Measurements from ENCODE around the gene MINK1.
"Not testable (repeated sequence)": the region's sequence is repeated elsewhere in the genome, so short reads cannot be mapped to it uniquely, and the experiment has no call there.

MINK1 gene

DNA sequence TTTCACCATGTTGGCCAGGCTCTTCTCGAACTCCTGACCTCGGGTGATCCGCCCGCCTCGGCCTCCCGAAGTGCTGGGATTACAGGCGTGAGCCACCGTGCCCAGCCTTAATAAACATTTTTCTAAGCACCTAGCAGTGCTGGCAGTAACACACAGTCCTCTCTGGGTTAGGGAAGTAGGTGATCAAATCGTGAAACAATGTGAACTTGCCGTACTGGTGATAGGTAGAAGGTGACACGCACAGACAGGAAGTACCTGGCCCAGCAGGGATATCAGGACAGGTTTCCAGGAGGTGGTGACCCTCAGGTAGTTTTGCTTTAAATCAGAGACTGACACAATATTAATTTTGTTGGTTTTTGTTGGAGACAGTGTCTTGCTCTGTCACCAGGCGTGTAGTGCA, 21.7 kb upstream of the MINK1 start:
- DNase-seq (ENCODE audit: low spot score) = no peak

DNA sequence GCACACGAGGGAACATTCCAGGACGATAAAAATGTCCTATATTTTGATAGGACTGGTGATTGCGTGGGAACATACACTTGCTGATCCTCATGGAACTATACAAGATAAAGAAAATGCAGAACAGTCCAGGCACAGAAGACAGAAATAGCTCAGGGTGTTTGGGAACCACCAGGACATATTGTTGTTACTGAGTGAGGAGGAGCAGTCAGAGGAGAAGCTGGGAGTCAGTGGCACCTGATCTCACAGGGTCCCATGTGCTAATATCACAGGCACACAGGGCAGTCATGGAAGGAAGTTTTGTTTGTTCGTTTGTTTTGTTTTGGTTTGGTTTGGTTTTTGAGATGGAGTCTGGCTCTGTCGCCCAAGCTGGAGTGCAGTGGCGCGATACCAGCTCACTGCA, 20.4 kb upstream of the MINK1 start:
- no peak for DNase-seq (ENCODE audit: low spot score)

DNA sequence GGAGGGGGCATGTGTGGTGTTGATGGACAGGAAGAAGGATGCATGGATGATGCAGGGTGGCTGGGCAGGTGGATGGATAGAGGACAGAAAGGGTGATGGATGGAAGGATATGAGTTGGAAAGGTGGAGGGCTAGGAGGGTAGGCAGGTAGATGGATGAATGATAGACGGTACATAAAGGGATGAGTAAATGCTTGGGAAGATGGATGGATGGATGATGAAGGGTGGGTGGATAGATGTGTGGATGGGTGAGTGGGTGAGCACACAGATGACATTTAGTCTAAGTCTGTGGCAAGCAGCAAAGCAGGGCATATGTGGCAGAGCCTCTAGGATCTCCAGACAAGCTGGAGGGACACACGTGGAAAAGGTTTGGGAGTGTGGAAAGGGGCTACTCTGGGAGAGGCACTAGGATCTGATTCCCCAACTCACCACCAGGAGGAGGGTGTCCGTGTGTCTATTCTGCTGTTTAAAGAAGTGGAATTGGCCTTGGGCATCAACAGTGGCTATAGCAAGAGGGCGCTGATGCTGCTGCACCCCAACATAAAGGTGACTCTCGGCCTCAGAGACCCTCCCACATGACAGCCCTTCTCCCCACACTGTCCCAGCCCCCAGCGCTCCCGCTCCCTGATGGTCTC, 18.0 kb upstream of the MINK1 start:
- no peak for DNase-seq (ENCODE audit: low spot score)

DNA sequence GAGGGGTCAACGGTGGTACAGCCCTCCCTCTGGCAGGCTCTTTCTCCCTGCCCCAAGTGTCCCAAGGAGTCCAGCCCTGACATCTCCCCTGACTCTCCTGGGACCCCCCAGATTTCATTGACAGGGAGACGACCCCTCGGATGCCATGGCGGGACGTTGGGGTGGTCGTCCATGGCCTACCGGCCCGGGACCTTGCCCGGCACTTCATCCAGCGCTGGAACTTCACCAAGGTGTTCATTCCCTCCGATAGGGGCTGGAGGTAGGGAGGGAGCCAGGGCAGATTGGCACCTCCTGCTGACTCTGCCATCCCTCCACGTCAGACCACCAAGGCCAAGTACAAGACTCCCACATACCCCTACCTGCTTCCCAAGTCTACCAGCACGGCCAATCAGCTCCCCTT, 16.3 kb upstream of the MINK1 start:
- DNase-seq (ENCODE audit: low spot score) = no peak

DNA sequence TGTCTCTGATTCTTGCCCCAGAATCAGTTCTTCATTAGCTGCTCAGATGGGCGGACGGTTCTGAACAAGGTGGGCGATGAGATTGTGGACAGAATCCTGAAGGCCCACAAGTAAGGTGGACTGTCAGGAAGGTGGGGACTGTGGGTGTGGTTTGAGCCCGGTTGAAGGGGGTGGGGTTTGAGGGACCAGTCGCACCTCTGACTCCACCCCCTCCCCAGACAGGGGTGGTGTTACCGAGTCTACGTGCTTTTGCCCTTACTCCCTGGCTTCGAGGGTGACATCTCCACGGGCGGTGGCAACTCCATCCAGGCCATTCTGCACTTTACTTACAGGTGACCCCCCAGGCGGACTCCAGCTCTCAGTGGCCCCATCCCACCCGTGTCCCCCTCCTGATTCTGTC, 14.9 kb upstream of the MINK1 start:
- DNase-seq (ENCODE audit: low spot score) = no peak

DNA sequence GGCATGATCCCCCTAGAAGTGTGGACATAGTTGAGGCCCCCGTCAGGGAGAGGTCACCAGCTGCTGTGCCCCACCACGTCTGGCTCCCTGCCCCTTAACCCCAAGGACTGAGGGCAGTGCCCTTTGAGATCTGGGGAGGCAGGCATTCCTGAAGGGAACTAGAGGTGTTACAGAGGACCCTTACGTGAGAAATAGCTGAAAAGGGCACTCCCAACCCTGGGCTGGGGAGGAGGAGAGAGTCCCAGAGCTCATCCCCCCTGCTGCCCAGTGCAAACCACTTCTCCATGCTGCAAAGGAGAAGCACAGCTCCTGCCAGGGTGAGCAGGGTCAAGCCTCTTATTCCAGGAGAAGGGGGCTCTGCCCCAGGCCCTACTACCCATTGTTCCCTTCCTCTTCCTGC, 10.3 kb upstream of the MINK1 start:
- DNase-seq (ENCODE audit: low spot score) = no peak

DNA sequence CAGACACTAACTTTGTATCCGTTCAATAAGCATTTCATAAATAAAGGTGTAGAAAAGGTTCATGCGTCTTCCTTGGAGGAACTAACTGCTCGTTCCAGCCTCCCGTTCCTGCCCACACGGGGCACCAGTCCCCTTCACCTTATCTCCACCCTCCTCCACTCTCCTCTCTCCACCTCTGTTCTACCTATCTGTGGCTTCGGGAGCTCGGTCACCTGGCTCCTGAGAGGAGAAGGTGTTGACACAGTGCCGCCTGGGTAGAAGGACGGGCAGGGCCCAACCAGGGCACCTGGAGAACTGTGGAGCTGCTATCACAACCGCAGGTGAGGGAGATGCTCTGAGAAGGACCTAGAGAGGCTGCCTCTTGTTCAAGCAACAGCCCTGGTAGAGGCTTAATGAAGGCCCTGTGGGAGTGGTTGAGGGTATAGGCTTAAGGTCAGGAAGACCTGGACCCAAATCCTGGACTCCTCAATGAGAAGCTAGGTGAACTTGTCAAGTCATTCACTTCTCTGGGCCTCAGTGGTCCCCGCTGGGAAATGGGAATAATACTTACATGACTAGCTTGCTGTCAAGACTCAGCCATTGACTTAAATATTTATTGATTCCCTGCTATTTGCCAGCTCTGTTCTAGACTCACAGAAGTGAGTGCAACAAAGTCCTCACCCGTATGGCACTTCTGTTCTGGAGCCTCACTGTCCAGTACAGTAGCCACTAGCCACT, 9.6 kb upstream of the MINK1 start:
- no peak for DNase-seq (ENCODE audit: low spot score)

DNA sequence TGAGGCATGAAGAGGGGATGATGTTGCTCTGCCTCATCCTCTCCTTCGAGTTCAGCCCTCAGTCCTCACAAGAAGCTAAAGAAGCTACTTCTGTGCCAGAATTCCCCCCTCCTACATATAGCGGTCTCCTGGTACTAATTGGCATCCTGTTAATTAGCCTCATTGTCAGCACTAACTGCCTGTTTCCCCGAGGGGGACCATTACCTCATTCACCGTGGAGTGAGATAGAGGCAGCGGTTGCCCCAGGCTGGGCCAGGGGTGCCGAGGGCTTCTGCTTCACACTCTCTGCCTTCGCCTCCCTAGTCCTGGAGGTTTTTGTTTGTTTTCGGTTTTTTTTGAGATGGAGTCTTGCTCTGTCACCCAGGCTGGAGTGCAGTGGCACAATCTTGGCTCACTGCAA, 5.7 kb upstream of the MINK1 start:
- DNase-seq (ENCODE audit: low spot score) = no peak

DNA sequence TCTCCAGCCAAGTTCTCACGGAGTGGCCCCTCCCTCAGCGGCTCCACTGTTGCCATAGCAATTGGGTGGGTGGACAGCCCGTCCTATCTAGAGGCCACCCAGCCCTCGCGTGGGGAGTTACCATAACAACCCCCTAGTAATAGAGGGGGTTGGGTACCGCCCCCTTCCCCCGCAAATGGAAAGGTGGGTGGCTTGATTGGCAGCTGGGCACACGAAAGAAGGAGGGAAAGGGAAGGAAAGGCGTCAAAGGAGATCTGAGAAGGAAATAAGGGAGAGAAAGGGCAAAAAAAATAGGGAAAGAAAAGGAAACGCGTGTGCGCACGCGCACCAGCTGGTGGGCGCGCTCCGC, 337 bp upstream of the MINK1 start:
- not testable (repeated sequence) for DNase-seq (ENCODE audit: low spot score)

DNA sequence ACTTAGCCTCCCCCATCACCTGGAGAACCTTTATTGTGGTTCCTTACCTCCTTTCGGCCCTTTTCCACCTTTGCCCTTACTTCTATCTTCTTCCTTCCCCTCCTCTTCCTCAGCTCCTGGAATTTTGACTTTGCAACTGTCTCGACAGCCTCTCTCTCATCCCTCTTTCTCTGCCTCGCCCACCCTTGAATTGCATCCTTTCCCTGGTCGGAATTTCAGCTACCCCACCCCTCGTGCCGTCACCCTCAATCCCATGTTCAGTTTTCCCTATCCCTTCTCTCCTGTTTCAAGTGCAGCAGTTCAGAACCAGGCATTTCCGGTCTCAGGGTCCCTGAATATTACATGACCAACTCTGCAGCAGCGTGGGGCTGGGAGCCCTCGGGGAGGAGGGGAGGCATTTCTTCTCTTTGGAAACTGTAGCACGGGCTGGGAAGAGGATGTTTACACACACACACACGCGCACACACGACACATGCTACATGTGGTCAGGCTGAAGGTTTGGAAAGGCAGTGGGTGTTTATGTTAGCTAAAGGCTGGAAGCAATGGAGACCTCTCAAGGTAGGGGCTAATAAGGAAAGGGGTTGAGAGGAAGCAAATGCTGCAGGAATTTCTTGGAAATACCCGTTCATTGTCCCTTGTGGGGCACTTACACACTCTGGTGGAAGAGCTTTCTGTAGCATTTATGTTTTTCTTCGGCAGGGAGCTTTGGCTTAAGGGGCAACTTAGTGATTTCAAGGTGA, 971 bp downstream of the MINK1 start:
- peak; percentile 1 for DNase-seq (ENCODE audit: low spot score)

DNA sequence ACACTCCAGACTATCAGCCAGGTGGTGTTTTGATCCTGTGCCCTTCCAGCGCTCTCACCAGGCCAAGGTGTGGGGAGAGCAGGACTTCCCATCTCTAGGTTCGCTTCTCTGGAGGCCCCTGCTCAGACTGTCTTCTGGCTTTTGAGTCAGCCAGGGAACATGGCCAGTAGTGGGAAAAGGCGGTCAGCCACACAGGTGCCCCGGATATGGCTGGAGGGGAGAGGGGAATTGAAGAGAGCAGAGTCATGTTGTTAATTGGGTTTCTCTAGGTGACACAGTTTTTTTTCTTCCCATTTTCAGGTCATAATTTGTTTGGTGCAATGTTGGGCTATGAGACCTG, 1.5 kb downstream of the MINK1 start:
- no peak for DNase-seq (ENCODE audit: low spot score)

DNA sequence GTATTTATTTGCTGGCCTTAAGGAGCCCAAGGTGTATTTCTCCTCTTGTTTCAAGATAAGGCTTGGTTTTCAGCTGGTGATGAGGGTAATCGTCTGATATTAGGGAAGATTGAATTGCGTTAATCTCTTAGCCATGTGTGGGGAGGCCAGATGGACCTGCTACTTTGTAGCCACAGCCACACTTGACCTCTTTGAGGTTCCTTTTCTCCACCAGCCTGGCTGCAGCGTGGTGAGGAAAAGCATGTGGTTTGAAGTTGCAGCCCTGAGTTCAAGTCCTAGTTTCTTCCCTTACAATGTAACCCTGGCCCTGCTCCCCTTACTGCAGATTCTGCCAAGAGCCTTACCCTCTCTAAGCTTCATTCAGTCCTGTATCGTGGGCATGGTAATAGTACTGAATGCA, 3.1 kb downstream of the MINK1 start:
- DNase-seq (ENCODE audit: low spot score) = no peak

DNA sequence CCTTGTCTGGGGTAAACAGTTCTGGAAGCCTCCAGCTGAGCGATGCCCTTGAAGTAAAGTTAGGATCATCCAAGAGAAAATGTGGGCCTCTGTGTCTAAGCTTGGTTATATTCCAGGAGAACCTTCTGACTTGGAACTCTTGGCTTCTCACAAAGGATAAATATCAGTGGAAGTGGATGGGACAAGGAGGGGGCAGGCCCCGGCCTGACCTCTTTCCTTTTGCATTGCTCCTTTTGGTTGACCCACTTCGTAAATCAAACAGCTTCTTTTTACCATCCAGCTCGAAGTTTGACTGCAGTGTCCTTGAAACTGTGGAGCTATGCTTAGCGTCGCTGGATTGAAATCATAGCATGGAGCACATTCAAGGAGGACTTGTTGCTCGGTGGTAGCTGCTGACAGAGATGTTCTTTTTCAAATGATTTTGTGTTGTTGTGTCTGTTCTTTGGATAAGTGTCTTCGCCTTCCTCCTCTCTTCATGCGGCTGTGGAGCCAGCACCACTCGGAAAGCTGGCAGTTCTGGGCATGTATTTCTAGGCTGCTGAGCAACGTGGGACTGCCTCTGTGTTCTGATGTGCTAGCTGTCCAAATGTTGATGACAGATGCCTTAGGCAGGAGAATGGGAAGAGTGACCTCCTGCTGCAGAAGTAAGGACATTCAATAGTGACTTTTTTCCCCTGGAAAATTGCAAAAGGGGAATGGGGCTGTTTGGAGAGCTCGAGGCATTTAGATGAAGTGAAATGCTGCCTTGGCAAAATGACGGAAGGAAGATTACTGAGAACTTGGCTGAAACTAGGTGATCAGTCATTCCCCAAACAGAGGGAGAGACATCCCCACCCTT, 4.5 kb downstream of the MINK1 start:
- DNase-seq (ENCODE audit: low spot score) = no peak

DNA sequence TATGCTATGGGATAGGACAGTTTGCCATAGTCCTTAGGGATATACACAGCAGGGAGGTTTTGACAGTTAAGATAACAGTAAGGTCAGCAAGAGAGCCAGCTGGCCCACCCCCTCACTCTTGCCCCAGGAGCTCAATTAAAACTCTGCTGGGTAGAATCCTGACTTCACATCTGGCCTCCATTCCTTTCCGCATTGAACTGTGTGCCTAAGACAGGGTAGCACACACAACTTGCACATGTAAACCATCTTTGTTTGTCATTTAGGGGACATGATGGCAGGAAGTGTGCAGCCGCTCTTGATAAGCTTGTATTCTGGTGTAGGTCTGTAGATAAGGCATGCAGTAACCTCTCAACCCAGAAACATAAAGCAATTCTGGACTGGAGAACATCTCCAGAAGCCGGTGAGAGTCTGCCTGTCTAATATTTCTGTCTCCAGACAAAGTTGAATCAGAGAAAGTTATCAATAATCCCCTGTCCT, 5.2 kb downstream of the MINK1 start:
- no peak for DNase-seq (ENCODE audit: low spot score)

DNA sequence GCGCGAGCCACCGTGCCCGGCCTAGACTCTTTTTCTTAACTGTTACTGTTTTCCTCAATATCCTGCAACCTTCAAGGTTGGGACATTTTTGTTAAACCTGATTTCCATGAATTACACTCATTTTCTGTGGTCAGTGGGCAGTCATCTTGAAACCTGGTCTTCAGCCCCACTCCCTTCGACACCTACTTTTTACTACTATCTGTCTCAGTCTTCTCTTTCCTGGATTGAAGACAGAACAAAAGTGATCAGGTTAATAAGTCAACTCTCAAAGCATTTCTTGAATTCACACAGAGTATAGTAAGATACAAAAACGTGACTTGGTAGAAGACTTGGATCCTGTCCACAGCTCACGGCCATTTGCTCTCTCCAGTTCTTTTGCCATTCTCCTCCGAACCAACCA, 6.1 kb downstream of the MINK1 start:
- no peak for DNase-seq (ENCODE audit: low spot score)

DNA sequence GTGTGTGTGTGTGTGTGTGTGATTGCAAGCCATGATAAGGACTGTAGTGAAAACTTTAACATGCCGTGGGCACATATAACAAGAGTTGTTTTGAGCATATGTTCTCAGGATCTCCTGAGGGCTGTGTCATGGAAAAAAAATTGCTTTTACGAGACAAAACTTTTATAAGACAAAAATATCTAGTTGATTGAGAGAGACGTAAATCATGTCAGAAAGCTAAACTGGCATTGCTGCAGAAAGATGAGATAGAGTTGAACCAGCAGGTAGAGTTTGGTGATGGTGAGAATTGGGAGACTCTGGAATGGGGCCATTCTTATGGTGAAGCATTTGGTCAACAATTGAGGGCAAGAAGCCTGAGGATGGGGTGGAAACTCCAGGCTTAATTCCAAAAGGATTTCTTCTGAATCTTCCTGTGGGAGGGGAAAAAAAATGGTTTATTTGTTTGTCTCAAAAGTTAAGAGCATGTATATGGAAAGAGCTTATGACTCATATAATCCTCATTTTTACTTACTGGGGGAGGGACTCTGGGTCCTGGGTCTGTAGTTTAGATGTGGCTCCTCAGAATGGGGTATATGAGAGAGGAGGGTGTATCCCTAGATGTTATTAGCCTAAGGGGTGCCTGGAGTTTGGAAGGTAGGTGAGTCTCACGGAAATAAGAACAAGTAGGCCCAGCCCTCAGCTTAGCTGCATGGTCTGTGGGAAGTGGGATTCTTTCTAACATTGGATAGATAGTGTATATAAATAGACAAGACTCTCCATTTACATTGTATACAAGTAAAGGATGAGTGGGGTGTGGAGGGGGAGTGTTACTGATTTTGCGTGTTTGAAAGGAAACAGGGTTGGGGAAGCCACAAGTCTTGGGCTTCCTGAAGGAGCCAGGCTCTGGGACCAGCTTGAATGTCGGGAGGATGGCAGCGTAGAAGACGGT, 7.1 kb downstream of the MINK1 start:
- DNase-seq (ENCODE audit: low spot score) = no peak

DNA sequence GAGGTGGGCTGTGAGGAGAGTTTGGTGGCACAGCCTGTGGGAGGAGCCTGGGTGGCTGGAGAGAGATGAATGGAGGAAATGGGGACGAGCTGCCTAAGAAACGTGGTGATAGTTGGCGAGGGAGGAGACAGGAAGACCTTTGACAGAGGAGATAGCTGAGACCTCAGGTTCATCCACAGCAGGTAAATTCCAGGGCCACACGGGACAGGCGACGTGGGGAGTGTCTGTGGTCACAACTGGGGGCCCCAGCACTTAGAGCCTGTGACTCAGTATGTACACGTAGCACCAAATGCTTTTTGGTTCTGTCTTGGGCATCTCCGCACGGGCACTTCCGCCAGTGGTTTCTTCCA, 7.7 kb downstream of the MINK1 start:
- DNase-seq (ENCODE audit: low spot score) = peak; percentile 16

DNA sequence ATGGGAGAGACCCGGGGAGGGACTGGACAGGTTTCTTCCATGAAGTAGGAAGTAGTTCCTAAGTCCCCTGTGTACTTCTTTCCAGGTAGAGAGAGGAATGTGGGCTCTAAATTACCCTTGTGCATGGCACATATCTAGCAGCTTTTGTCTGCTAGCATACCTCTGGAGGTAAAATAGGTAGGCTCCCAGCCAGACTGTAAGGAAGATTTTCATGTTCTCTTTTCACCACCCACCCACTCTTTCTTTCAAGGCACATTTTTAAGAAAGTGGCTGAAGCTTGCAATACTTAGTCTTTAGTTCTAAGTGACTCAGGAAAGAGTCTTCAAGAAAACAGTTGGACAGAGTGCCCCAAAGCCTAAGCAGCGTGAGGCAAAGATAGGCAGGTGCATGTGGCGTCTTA, 9.2 kb downstream of the MINK1 start:
- DNase-seq (ENCODE audit: low spot score) = no peak

DNA sequence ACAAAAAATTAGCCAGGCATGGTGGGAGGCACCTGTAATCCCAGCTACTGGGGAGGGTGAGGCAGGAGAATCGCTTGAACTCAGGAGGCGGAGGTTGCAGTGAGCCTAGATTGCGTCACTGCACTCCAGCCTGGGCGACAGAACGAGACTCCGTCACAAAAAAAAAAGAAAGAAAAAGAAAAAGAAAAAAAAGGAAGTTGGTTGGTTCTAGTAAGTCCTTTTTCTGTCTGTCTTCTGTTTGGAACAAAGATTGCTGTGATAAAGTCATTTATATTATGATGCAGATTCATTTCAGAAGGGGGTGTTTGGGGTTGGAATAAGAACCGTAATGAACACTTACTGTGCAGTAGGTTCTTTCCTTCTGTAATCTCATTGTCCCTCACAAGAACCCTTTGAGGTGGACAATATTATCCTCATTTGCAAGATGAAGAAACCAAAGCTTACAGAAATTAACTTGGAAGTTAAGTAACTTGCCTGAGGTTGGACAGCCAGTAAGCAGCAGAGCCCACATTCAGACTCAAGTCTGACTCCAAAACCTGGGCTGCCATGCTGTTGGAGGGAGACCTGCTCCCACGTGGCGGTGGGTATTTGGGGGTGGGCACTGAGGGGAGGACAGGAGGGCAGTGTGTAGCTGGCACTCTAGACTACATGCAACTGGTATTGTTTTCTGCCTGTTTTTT, 10.3 kb downstream of the MINK1 start:
- no peak for DNase-seq (ENCODE audit: low spot score)

DNA sequence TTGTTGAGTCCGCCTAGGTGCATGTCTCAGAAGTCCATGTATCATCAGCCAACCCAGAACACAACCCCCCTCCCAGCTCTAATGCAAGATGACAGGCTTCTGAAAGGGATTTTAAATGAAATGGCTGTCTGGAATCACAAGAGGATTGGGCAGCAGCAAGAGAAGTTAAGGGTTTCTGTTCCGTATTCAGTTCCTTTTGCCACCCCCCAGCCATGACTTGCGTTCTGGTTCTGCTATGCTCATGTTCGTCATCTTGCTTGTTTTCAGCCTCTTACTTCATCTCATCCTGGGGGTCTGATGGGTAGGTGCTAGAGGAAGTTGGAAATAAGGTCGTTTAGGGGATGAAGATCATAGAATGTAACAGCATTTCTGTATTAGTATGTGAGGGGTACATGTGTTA, 12.0 kb downstream of the MINK1 start:
- DNase-seq (ENCODE audit: low spot score) = no peak

Data from CD4-positive, alpha-beta T cell treated with Interleukin-2 at 100 ng/mL for 4 hours (primary cell).